Stomach (tissue), 4 donors: Measurements from ENCODE around the gene LRFN4.

Experiments
- POLR2A ChIP-seq, 4 donors: fragments of 450-650 bp; IDR thresholded peaks; one replicate each; pipeline ENCODE4 v1.6.1; 2016; ENCODE audit warnings: antibody characterized with exemption in 4 of 4, control low read depth in 2 of 4, mild to moderate bottlenecking in 1 of 4, moderate library complexity in 1 of 4
- POLR2AphosphoS5 ChIP-seq, 3 donors: sonication (generic); formaldehyde crosslinking; IDR thresholded peaks; one replicate each; pipeline ENCODE4 v1.6.1; 2016; ENCODE audit warnings: antibody characterized with exemption in 3 of 3
- TF ChIP-seq, protein P1 (sequence below), 7 experiments: fragments of 450-650 bp in 4 of 7; fragments of 200-600 bp in 3 of 7; sonication (generic) in 3 of 7; IDR thresholded peaks; one replicate each; pipeline ENCODE4 v1.5.1; 2016 to 2019; ENCODE audit warnings: antibody characterized with exemption in 7 of 7, control low read depth in 2 of 7, mild to moderate bottlenecking in 1 of 7

DNA sequence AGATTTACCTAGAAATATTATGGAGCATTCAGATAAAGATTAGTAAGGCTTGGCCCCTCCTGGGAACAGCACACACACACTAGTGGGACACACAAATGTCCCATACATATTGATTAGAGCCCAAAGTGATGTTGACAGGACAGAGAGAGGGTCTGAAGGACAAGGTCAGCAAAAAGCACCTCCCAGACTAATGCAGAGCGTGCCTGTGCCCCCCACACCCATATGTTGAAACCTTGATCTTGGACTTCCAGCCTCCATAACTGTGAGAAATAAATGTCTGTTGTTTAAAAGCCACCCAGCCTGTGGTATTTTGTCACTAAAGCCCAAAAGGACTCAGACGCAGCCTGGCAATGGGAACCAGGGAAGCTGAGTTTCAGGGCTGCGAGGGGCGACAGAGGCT is 27.6 kb downstream of the LRFN4 start:
- TF ChIP-seq, protein P1, sequence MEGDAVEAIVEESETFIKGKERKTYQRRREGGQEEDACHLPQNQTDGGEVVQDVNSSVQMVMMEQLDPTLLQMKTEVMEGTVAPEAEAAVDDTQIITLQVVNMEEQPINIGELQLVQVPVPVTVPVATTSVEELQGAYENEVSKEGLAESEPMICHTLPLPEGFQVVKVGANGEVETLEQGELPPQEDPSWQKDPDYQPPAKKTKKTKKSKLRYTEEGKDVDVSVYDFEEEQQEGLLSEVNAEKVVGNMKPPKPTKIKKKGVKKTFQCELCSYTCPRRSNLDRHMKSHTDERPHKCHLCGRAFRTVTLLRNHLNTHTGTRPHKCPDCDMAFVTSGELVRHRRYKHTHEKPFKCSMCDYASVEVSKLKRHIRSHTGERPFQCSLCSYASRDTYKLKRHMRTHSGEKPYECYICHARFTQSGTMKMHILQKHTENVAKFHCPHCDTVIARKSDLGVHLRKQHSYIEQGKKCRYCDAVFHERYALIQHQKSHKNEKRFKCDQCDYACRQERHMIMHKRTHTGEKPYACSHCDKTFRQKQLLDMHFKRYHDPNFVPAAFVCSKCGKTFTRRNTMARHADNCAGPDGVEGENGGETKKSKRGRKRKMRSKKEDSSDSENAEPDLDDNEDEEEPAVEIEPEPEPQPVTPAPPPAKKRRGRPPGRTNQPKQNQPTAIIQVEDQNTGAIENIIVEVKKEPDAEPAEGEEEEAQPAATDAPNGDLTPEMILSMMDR (IDR thresholded peaks at IDR 0.05), result no peak
- TF ChIP-seq POLR2AphosphoS5 (IDR thresholded peaks at IDR 0.05) (no peak), POLR2A (IDR thresholded peaks at IDR 0.05) (no peak)
